ENCODE results near the gene TMPRSS9.

DNA sequence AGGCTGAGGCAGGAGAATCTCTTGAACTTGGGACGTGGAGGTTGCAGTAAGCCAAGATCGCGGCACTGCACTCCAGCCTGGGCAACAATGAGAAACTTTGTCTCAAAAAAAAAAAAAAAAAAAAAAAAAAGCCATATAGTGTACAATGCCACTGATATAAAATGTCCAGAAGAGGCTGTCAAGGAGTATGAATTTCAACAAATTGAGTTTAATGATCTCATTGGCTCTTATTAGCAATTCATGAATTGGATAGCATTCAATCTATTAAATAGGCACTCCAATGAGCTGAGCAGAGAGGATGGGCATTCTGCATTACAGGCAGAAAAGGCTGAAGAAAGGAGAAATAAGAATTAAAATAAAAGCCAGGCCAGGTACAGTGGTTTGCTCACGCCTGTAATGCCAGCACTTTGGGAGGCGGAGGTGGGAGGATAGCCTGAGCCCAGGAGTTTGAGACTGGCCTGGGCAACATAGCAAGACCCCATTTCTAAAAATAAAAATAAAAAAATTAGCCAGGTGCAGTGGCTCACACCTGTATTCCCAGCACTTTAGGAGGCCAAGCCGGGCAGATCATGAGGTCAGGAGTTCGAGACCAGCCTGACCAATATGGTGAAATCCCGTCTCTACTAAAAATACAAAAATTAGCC, 97.5 kb downstream of the TMPRSS9 start:
- TF ChIP-seq, protein P1, sequence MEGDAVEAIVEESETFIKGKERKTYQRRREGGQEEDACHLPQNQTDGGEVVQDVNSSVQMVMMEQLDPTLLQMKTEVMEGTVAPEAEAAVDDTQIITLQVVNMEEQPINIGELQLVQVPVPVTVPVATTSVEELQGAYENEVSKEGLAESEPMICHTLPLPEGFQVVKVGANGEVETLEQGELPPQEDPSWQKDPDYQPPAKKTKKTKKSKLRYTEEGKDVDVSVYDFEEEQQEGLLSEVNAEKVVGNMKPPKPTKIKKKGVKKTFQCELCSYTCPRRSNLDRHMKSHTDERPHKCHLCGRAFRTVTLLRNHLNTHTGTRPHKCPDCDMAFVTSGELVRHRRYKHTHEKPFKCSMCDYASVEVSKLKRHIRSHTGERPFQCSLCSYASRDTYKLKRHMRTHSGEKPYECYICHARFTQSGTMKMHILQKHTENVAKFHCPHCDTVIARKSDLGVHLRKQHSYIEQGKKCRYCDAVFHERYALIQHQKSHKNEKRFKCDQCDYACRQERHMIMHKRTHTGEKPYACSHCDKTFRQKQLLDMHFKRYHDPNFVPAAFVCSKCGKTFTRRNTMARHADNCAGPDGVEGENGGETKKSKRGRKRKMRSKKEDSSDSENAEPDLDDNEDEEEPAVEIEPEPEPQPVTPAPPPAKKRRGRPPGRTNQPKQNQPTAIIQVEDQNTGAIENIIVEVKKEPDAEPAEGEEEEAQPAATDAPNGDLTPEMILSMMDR (IDR thresholded peaks at IDR 0.05; ENCODE audit: low read length): no peak
- no peak for TF ChIP-seq EZH2 (IDR thresholded peaks at IDR 0.05; ENCODE audit: borderline replicate concordance, low read length)
